ENCODE measurements around the gene FNDC3A.
"Not testable (repeated sequence)": the region's sequence is repeated elsewhere in the genome, so short reads cannot be mapped to it uniquely, and the experiment has no call there.

FNDC3A gene

GRCh38 chr13:49148405-49148804, 172.7 kb downstream of the FNDC3A start:
- no peak for DNase-seq

- not testable (repeated sequence) for DNase-seq
These were observed 182.4 kb downstream of the FNDC3A start for GRCh38 chr13:49157955-49158584.

- DNase-seq, result not testable (repeated sequence)
These were observed 187.4 kb downstream of the FNDC3A start for GRCh38 chr13:49163162-49163561.

- no peak for DNase-seq
These were observed 189.0 kb downstream of the FNDC3A start for GRCh38 chr13:49164712-49165111.

- no peak for DNase-seq
These were observed 190.4 kb downstream of the FNDC3A start for GRCh38 chr13:49165798-49166752.

GRCh38 chr13:49171359-49171758, 195.6 kb downstream of the FNDC3A start:
- no peak for DNase-seq

- DNase-seq, result peak; percentile 5
These were observed 208.1 kb downstream of the FNDC3A start for GRCh38 chr13:49183672-49184325.

- no peak for DNase-seq
These were observed 208.9 kb downstream of the FNDC3A start for GRCh38 chr13:49184621-49185020.

GRCh38 chr13:49185264-49185663, 209.6 kb downstream of the FNDC3A start:
- no peak for DNase-seq

- DNase-seq, result no peak
These were observed 215.2 kb downstream of the FNDC3A start for GRCh38 chr13:49190901-49191300.

GRCh38 chr13:49206641-49207040, 230.9 kb downstream of the FNDC3A start:
- DNase-seq, result no peak

- no peak for DNase-seq
These were observed 232.9 kb downstream of the FNDC3A start for GRCh38 chr13:49208619-49209018.

- no peak for DNase-seq
These were observed 234.4 kb downstream of the FNDC3A start for GRCh38 chr13:49210114-49210513.

GRCh38 chr13:49210669-49211068, 235.0 kb downstream of the FNDC3A start:
- no peak for DNase-seq

- DNase-seq, result no peak
These were observed 237.8 kb downstream of the FNDC3A start for GRCh38 chr13:49213539-49213938.

- no peak for DNase-seq
These were observed 238.5 kb downstream of the FNDC3A start for GRCh38 chr13:49213997-49214916.

- peak; percentile 55 for DNase-seq
These were observed 239.2 kb downstream of the FNDC3A start for GRCh38 chr13:49214917-49215376.

- no peak for DNase-seq
These were observed 240.6 kb downstream of the FNDC3A start for GRCh38 chr13:49216334-49216733.

- DNase-seq, result no peak
These were observed 242.3 kb downstream of the FNDC3A start for GRCh38 chr13:49217962-49218492.

- DNase-seq, result no peak
These were observed 242.9 kb downstream of the FNDC3A start for GRCh38 chr13:49218493-49219051.

GRCh38 chr13:49219647-49220035, 243.9 kb downstream of the FNDC3A start:
- DNase-seq, result no peak
